NB4 (cell line): ENCODE results near the gene LRBA.

ENCODE experiments used
- DNase-seq: peaks from one replicate; pipeline ENCODE4 v3.0.0; 2010; ENCODE audit warnings: low read depth
- H3K4me3 ChIP-seq: one replicate; pipeline ENCODE4 v1.5.1; 2011; ENCODE audit warnings: mild to moderate bottlenecking, low read depth, low read length, moderate library complexity
- CTCF ChIP-seq: IDR thresholded peaks from one replicate; pipeline ENCODE4 v1.5.1; 2012; ENCODE audit warnings: low read depth, low read length
- MAX ChIP-seq: IDR thresholded peaks from 2 replicates; pipeline ENCODE4 v1.6.1; 2011; ENCODE audit warnings: low read depth, low read length
- MYC ChIP-seq: IDR thresholded peaks from 2 replicates; pipeline ENCODE4 v1.6.1; 2011; ENCODE audit warnings: low read depth, low read length
- POLR2A ChIP-seq: IDR thresholded peaks from 2 replicates; pipeline ENCODE4 v1.6.1; 2011; ENCODE audit warnings: mild to moderate bottlenecking; ENCODE audit not compliant: insufficient read length; ENCODE audit errors: extremely low read depth

LRBA gene

GRCh38 chr4:150681063-150681462 is 334.0 kb downstream of the LRBA start:
- no peak overlapping the region for H3K4me3 ChIP-seq
- no peak for DNase-seq
- TF ChIP-seq CTCF (no peak), MAX (no peak), MYC (no peak), POLR2A (no peak)

- no peak for DNase-seq
- no peak overlapping the region for H3K4me3 ChIP-seq
- no peak for TF ChIP-seq MAX
- TF ChIP-seq MYC = no peak
- TF ChIP-seq POLR2A = no peak
- TF ChIP-seq CTCF = no peak
These were observed 334.4 kb downstream of the LRBA start for GRCh38 chr4:150680651-150681050.

GRCh38 chr4:150679765-150680343 is 335.2 kb downstream of the LRBA start:
- H3K4me3 ChIP-seq = no peak overlapping the region
- TF ChIP-seq CTCF (no peak), POLR2A (no peak), MYC (no peak), MAX (no peak)
- DNase-seq = no peak

GRCh38 chr4:150679018-150679764 is 335.9 kb downstream of the LRBA start:
- DNase-seq = no peak

GRCh38 chr4:150673793-150674192 is 341.3 kb downstream of the LRBA start:
- no peak overlapping the region for H3K4me3 ChIP-seq
- DNase-seq = no peak
- TF ChIP-seq POLR2A = no peak
- TF ChIP-seq MYC = no peak
- no peak for TF ChIP-seq CTCF
- no peak for TF ChIP-seq MAX

More at GRCh38 chr4:150679018-150679764, 335.9 kb downstream of the LRBA start:
- no peak overlapping the region for H3K4me3 ChIP-seq
- TF ChIP-seq MYC (no peak), CTCF (no peak), POLR2A (no peak), MAX (no peak)
